HG03066 (cell line): ENCODE results near the gene PRKAR1A.

ENCODE experiments used
- ATAC-seq: cut with Tn5 transposase; IDR thresholded peaks from one replicate; pipeline ENCODE4 v1.9.1; 2021; ENCODE audit warnings: low read depth; ENCODE audit not compliant: unreplicated experiment

The PRKAR1A gene

DNA sequence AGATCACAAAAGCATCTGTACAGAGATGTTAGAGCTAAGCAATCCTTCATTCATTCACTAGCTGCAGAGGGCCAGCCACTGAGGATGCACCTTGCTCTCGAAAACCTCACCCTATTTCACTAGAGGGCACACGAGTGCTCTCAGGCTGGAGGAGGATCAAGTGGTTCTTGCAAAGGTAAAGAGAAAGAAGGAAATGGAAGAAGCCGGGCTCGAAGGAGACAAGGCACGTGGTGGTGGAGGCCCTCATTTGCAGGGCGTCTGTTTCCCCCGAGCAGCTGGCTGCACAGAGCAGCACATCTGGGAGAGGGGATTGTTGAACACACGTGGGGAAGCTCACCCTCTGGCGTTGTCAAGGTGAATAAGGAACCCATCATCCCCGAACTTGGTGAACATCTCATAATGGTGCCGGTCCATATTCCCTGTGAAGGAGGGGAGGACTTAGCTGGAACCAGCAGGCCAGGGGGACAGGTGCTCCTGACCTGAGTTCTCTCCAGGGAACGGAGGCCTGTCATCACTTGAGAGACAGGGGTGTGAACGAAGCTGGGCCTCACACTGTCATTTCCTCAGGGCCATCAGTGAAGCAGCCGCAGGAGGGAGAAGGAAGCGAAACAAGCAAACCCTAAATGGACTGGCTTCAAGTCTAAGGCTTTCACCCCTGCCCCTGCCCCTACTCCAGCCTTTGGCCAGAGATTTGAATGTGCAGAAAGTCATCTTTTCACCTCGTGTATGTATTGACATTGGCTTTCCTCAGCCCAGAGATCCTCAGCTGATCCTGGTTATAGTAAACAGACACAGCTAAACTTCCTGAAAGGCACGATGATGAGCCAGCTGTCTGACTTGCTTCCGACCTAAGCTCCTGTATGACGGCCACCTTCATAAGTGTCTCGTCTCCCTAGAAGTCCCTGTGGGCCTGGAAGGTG, 27.6 kb downstream of the PRKAR1A start:
- ATAC-seq = no peak

DNA sequence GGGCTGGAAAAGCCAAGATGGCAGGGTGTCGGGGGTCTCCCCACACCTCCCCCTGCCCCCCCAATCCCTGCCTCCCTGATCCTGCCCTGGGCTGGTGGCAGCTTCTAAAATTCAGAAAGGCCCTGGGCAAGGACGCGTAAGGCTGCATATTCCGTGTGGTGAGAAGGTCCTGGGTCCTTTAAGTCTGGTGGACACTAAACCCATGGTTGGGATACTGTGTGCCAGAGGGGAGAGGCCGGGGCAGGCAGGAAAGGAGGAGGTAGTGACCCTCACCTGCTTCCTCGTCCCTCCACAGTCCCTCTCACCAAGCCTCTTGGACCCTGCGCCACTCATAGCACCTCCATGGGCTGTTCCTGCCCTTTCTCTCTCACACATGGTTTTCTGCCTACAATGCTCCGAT, 28.8 kb downstream of the PRKAR1A start:
- ATAC-seq = no peak

DNA sequence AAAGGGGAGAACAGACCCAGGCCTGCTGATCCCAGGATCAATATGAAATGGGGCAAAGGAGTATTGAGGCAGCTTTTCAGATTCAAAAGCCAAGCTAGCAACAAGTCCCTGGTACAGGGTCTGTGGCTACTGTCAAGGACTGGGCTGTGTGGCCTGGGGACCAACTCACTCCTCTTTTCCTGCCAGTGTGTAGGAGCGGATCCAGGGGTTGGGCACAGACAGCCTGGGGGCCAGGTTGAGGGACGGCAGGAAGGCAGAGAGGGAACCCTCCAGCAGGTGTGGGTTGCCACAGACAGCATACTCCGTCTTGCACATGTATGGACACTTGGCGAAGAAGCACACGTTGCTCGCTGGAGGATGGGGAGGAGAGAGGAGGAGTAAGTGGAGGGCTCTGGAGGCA, 29.6 kb downstream of the PRKAR1A start:
- ATAC-seq = no peak

DNA sequence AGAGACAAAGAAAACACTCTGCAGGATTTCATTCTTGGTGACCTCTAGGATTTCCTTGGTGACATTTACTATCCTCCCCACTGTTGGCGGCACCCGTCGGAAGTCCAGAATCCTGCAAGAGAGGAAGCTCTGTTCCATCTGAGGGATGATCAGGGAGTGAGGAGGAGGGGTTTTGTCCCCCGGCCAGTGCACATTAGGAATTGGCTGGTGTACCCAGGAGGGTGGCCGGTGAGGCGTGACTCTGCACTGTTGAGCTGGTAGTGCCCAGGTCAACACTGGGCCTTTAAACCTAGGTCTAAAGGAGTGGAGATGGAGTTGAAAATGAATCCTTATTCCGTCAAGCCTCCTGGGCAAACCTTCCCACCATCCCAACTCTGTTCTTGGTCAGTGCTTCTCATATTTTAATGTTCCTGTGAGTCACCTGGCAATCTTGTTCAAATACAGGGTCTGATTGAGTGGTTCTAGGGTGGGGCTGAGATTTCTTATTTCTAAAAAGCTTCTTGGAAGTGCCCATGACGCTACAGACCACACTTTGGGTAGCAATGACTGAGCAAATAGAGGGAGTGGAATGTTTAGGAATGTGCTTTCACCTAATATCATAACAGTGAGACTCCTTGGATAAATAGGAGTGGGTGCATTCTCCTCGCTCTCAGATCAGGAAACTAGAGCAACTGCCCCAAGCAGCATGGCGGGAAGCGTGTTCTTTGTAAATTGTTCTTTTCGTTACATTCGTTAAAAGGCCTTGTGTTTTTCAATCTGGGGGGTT, 30.7 kb downstream of the PRKAR1A start:
- ATAC-seq = no peak

DNA sequence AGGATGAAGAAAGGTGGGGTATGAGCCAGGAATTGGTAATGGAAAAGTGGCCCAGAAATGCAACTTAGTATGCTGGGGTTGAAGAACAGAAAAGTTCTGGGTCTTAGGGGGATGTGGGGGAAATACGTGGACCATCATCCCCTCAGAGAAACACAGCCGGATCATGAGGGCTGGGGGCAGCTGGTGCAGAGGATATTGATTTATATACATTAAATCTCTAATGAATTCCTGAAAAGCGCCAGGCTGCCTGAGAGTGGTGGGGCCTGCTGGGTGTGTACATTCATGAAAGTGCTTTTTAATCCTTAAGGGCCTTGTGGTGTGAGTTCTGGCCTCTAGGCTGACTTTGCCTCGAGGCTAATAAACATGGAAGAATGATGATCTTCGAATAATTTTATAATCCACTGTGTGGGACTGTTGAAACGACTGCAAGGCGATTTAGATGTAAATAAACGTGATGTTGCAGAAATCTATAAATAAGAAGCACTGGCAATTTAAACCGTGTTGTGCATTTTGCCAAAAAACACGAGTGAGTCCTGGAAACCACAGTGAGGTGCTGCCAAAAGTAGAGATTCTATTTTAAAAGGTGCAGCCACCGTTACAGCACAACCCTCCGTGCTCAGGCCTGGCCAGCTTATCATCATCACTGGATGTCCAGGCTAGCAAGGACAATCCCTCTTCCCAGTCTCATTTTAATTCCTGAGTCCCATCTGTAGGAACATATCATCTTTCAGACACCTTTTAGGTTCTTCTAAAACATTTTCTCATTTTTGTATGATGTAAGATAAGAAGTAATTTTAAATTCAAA, 32.1 kb downstream of the PRKAR1A start:
- no peak for ATAC-seq

DNA sequence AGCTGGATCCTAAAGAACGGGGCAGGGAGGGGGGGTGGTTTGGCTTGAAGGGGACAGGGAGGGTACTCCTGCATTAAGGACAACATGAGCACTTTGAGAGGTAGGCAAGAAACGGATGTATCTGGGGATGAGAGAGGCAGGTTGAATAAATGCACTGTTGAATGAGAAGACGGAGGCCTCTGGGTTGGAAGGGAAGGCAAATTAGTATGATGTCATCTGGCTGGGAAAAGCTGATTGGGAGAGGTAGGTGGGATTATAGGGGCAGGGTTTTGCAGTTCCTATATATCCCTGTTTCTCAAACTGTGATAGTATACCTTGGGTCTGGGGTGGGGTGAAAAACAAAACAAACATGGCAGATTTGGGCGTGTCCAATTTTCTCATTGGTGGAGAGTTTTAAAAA, 44.3 kb downstream of the PRKAR1A start:
- no peak for ATAC-seq

DNA sequence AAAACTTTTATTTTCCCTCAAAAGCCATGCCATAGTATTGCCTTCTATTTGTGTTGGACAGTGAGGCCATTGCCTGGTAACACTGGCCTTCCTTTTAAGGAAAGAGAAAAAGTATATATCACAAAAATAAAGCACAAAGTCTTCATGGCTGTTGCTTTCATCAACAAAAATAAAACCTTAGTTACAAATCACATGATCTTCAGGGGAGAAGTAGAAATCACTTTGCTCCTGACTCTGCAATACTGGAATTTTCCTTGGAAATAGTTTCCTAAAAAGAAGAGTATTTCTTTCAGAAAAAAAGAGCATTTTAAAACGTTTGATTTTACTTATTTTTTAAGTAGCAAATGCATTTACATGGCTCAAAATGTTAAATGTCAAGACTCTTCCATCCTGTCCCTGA, 47.1 kb downstream of the PRKAR1A start:
- no peak for ATAC-seq

DNA sequence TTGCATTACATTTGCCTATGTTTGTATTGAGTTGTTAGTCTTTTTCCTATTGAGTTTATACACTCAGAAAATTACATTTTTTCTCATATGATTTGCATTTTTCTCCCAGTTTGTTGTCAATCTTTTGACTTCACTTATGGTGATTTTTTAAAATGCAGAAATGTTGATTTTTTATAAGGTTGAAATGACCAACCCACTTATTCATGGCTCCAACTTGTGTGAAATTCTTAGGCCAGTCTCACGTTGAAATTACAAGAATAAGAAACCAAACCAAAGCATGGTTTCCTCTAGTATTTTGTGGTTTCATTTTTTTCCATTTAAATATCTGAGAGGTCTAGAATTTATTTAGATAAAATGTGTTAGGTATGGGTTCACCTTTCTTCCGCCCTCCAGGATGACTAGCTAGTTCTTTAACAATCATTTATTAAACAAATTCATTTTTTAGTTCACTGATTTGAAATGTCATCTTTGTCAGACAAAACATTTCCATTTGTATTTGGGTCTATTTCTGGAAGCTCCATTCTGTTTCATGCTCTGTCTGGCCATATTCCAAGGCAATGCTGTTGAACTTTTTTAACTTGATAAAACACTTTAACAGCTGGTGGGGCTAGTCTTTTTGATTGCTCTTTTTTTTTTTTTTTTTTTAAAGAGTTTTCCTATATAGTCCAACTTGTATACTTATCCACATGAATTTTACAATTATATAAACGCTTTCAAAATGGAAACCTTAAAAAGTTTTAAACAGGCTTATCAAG, 48.9 kb downstream of the PRKAR1A start:
- no peak for ATAC-seq

DNA sequence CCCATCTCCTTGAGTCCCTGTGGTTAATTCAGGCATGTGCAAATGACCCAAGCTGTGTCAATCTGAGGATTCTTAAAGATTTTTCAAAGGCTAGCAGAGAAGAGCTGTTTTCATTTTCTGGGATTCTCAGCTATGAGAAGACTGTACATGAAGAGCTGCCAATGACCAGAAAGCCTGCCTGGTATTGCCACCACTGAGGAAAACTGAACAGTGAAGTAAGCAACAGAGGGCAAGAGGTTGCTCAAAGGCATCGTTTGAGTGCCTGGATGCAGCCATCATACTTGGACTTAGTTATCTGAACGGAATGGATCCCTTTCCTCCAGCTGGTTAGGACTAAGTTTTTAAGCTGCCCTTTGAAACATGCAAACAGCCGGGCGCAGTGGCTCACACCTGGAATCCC, 50.5 kb downstream of the PRKAR1A start:
- ATAC-seq = no peak

DNA sequence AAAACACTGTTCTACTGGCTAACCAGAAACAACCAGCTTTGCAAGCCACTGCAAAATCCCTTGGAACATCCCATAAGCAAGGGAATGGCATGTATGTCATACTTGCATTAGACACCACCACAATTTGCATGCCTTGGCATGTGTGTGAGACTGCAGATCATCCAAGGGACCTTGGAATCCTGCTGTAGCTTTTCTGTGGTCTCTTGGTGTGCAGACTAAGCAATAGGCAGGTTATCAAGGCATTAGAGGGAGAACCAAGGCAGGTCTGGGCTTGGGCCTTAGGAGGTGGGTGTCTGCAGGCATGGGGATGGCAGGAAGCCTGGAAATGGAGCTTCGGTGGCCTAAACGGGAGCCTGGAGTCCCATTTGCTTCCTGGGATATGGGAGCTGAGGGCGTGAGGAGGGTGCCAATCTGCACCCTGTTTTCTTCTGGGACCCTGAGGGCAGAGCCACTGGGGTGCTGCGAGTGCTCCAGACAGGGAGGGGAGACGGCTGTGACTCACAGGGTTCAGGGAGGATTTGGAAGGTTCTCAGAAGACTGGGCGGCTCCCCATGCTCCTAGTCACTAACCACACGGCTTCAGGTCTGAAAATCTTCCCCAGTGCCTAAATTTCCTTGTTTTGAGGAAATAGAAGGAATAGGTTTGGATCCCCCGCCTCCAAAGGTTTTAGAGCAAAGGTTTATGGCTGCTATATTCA, 52.3 kb downstream of the PRKAR1A start:
- ATAC-seq = no peak

DNA sequence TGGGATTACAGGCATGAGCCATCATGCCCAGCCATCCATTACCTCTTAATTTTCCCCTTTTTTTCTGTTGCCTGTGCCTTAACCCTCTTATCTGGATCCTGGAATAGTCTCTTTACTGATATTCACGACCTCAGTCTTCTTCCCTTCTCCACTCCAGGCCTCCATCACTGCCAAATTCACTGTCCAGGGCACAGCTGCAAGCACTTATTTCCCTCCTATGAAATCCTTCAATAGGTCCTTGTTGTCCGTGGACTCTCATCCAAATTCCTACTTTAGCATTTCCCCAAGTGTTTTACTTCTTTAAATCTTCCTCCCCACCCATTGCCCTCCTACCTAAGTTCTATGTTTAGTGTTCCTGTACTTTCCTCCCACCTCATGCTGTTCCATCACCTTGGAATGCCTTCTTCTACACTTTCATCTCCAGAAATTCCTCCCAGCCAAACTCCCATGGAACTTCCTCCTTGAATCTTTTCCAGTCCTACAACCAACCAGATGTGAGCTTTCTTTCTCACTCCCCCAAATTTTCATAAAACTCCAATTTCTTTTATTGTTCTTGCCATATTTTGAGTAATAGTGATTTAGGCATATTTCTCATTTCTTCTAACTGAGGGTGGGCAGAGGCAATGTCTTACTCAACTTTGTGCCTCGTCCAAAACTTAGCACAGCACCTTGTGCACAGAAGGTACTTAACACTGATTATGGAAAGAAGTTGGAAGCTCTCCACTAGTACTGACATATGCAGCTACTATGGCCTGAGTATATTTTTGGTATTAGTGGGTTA, 53.6 kb downstream of the PRKAR1A start:
- ATAC-seq = no peak

DNA sequence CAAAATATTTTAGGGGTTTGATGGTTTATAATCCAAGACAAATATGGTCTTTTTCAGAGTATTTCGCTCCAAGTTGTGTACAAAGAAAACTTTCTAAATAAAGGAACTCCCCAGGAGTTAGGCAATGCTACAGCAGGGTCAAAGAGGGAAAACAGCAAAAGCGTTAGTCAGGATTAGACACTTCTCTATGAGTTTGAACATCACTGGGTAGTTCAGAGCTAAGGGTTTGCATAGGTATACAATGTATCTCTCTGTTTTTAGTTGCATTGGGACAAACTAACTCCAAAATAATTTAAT, 54.2 kb downstream of the PRKAR1A start:
- ATAC-seq = no peak

DNA sequence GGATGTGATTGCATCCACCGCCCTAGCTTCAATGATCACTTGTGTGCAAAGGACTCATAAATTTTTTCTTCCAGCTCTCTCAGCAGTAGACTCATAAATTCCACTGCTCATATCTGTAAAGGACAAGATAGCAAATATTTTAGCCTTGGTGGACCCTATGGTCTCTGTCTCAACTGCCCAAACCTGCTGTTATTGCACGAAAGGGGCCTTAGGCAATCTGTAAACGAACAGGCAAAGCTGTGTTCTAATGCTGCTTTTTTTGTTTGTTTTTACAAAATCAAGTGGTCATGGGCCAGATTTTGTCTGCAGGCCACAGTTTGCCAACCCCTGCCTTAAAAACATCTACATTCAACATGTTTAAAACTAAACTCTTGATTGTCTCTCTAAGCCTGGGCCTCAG, 54.8 kb downstream of the PRKAR1A start:
- ATAC-seq = no peak

DNA sequence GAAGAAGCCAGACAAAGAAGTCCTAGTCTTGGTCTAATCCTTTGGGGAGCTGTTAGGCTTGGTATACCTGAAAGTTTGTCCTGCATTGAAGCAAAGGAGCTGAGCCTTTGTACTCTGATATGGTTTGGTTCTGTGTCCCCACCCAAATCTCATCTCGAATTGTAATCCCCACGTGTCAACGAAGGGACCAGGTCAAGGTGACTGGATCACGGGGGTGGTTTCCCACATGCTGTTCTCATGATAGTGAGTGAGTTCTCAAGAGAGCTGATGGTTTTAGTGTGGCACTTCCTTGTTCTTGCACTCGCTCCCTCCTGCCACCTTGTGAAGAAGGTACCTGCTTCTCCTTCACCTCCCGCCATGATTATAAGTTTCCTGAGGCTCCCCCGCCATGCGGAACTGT, 55.4 kb downstream of the PRKAR1A start:
- ATAC-seq = no peak

DNA sequence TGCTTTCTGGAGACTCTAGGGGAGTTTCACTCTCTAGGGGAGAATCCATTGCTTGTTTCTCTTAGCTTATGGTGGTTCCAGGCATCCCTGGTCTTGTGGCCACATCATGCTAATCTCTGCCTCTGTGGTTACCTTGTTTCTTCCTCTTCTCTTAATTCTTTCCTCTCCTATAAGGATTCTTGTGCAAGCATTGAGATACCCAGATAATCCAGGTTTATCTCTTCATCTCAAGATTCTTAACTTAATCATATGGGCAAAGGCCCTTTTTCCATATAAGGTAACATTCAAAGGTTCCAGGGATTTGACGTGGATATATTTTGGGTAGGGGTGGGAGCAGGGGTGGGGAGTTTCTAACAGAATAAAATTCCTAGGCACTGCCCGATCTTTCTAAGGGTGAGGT, 56.4 kb downstream of the PRKAR1A start:
- ATAC-seq = no peak

DNA sequence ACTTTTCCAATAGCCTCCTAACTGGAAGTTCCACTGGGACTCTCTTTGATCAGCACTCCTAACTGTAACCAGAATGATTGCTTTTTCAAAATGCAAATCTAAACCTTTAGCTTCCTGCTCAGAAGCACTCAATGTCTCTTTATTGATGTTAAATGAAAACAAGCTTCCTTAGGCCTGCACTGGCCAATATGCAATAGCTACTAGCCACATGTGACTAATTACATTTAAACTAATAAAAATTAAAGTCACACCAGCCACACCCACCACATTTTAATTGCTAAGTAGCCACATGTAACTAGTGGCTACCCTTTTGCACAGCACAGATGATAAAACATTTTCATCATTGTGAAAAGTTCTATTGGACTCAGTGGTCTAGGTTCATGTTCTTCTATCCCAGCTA, 57.1 kb downstream of the PRKAR1A start:
- ATAC-seq = no peak

DNA sequence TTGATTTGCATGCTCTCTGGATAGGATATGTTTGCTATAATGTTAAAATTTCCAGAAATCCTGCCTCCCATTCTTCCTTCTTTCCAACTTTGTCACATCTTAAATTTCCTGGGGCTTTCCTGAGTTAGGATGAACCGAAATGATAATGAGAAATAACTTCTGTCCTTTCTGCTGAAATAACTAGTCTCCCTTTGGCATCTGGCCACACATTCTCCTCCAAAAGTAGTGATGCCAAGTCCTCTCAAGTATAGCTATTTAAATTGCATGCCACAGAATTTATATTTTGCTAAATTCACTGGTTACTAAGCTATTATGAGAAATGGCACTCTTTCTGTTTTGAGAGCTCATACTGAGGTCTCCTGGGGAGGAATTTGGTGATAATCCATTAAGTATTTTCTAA, 58.3 kb downstream of the PRKAR1A start:
- no peak for ATAC-seq

DNA sequence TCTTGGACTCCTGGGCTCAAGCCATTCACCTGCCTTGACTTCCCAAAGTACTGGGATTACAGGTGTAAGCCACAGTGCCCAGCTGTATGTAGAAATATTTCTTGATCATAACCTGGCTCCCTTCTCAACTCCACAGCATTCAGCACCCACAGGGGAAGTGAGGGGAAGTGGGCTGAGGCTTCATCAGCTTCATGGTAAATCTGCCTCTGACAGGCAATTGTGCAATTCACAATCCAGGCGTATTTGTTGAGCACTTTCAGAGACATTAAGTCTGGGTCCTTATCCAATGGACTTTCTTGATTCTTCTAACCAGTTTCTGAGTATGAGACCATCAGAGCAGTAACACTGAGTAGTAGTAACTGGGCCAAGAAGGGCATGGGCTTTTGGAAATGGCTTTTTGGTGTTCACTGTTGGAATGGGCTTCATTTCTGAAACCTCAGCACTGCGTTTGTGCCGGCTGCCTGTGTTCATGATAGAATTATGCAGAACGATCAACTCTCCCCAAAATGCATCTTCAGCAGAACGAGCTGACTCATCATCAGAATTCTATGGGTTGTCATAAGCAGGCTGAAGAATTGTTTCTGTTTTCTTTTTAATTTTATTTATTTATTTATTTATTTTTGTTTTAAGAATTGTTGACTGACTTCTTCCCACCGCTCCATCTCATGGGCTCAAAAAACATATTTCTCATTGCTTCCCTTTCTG, 60.1 kb downstream of the PRKAR1A start:
- ATAC-seq = no peak

DNA sequence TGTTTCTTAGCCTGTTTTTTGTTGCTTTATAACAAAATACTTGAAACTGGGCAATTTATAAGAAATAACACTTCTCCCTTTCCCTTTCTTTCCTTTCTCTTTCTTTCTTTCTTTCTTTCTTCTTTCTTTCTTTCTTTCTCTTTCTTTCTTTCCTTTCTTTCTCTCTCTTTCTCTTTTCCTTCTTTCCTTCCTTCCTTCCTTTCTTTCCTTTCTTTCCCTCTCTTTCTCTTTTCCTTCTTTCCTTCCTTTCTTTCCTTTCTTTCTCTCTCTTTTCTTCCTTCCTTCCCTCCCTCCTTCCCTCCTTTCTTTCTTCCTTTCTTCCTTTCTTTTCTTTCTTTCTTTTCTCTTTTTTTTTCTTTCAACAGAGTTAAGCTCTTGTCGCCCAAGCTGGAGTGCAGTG, 61.1 kb downstream of the PRKAR1A start:
- no peak for ATAC-seq
